HUES6 (cell line): Measurements from ENCODE around the gene TSPAN4.

Experiments used
- H3K27ac ChIP-seq: 2 replicates; pipeline ENCODE4 v1.7.0; 2013; ENCODE audit warnings: low read depth, mild to moderate bottlenecking, low read length, inconsistent platforms
- H3K27me3 ChIP-seq: 2 replicates; pipeline ENCODE4 v1.6.1; 2013; ENCODE audit warnings: low read length; ENCODE audit not compliant: control insufficient read depth, insufficient read depth
- H3K36me3 ChIP-seq: 2 replicates; pipeline ENCODE4 v1.6.1; 2013; ENCODE audit warnings: low read length; ENCODE audit not compliant: control insufficient read depth, insufficient read depth
- H3K4me1 ChIP-seq: 2 replicates; pipeline ENCODE4 v1.6.1; 2013; ENCODE audit warnings: low read length; ENCODE audit not compliant: control insufficient read depth, insufficient read depth
- H3K4me3 ChIP-seq: 2 replicates; pipeline ENCODE4 v1.5.1; 2013; ENCODE audit warnings: low read depth, low read length
- H3K9ac ChIP-seq: one replicate; pipeline ENCODE4 v1.6.1; 2013; ENCODE audit warnings: mild to moderate bottlenecking, low read length
- H3K9me3 ChIP-seq: 2 replicates; pipeline ENCODE4 v1.6.1; 2013; ENCODE audit warnings: low read depth, low read length; ENCODE audit not compliant: control insufficient read depth, insufficient read depth

TSPAN4 gene

GRCh38 chr11:799641-800316 lies 42.9 kb upstream of the TSPAN4 start:
- H3K4me1 ChIP-seq = peaks cover 32% of the 10 kb centered on the region
- no peak overlapping the region for H3K9ac ChIP-seq
- H3K27ac ChIP-seq = no peak overlapping the region

DNA sequence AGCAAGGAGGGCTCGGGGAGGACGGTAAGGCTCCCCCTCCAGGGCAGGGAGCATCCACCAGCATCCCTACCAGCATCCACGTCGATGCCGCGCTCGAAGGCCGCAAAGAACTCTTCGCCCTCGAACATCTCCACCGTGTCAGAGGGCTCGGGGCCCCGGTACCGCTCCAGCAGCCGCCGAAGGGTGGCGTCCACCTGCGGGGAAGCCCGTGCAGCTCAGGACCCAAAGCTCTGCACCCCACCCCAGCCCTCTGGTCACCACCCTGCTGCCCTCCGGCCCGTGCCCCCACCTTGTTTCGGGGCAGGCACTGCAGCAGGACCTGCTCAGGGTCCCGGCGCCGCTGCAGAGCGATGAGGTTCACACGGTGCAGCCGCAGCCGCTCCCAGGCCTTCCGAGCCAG lies 42.2 kb upstream of the TSPAN4 start:
- H3K27me3 ChIP-seq = no peaks in the 10 kb centered on the region
- peaks cover 26% of the 10 kb centered on the region for H3K4me1 ChIP-seq
- no peaks in the 10 kb centered on the region for H3K9me3 ChIP-seq
- no peak overlapping the region for H3K27ac ChIP-seq
- no peak overlapping the region for H3K4me3 ChIP-seq
- peaks cover 46% of the 10 kb centered on the region for H3K36me3 ChIP-seq
- H3K9ac ChIP-seq = no peak overlapping the region

More at GRCh38 chr11:799641-800316, 42.9 kb upstream of the TSPAN4 start:
- H3K9me3 ChIP-seq = no peaks in the 10 kb centered on the region
- H3K4me3 ChIP-seq = no peak overlapping the region
- H3K27me3 ChIP-seq = no peaks in the 10 kb centered on the region
- peaks cover 46% of the 10 kb centered on the region for H3K36me3 ChIP-seq

DNA sequence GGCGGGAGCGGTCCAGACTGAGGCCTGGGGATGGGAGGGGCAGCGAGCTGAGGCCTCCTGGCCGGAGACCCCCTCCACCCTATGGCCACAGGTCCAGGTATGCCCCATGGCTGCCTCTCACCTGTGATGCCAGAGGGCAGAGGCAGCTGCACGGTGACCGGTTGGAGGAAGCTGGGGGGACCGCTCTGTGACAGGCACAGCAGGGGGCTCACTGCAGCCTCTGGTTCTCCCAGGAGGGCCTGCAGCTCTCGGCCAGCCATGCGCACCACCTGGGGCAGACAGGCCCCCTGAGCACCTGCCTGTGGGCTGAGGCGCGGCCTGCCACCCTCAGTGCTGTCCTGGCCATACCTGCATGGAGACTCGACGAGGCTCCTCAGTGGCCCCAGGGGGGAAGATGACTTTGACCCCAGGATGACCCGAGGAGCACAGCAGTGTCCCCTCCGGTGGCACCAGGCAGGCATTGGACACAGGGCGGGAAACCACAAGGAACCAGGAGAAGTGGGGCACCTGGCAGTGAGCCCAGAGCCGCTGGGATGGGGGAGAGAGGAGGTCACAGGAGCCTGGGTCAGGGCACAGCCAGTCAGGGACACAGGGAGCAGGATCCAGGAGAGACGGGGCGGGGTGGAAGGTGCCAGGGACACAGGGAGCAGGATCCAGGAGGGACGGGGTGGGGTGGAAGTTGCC lies 41.4 kb upstream of the TSPAN4 start:
- H3K27ac ChIP-seq = no peak overlapping the region
- no peak overlapping the region for H3K9ac ChIP-seq
- H3K36me3 ChIP-seq = peaks cover 46% of the 10 kb centered on the region
- no peak overlapping the region for H3K4me3 ChIP-seq
- H3K9me3 ChIP-seq = no peaks in the 10 kb centered on the region
- no peaks in the 10 kb centered on the region for H3K27me3 ChIP-seq
- H3K4me1 ChIP-seq = peaks cover 21% of the 10 kb centered on the region

DNA sequence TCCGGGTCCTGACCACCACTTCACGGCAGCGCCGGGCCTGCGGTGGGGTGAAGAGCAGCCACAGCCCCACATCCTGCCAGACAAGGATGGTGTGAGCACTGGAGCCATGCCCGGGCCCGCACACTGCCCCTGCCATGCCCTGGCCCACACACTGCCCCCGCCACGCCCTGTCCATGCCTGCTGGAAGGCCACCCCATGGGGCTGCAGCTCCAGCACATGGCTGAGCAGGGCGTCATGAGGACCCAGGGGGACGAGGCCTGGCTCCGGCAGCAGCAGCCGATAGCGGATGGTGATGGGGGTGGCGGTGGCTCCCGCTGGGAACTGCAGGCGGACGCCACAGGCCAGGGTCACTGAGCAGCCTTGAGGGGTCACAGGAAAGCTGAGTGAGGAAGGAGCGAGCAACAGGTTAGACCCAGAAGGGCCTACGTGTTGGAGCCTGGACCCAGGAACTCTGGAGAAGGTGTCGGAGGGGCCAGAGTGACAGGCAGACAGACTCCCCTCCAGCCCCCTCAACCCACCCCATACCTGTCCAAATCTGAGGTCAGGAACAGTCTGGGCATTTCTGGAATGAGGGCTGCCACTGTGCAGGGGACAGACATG lies 40.5 kb upstream of the TSPAN4 start:
- no peaks in the 10 kb centered on the region for H3K9me3 ChIP-seq
- peaks cover 13% of the 10 kb centered on the region for H3K4me1 ChIP-seq
- H3K27ac ChIP-seq = no peak overlapping the region
- H3K9ac ChIP-seq = no peak overlapping the region
- H3K36me3 ChIP-seq = peaks cover 46% of the 10 kb centered on the region
- H3K27me3 ChIP-seq = no peaks in the 10 kb centered on the region
- no peak overlapping the region for H3K4me3 ChIP-seq

- Histone ChIP-seq H3K4me1 (peaks cover 13% of the 10 kb centered on the region), H3K36me3 (peaks cover 46% of the 10 kb centered on the region), H3K9ac (no peak overlapping the region), H3K9me3 (no peaks in the 10 kb centered on the region), H3K27ac (no peak overlapping the region), H3K27me3 (no peaks in the 10 kb centered on the region), H3K4me3 (no peak overlapping the region)
Observed at GRCh38 chr11:802693-803466, 39.8 kb upstream of the TSPAN4 start.

DNA sequence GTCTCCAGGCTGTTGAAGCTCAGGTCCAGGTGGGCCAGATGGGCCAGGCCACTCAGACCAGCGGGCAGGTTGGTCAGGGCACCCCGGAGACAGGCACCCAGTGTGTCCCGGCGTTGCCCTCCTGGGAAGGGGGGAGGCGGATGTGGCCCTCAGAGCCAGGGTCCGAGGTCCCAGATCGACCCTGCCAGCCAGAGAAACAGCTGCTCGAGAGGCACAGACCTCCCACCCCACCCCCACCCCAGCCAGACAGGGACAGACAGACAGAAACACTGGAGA lies 39.2 kb upstream of the TSPAN4 start:
- Histone ChIP-seq H3K9me3 (no peaks in the 10 kb centered on the region), H3K4me1 (peaks cover 13% of the 10 kb centered on the region), H3K36me3 (peaks cover 46% of the 10 kb centered on the region), H3K4me3 (no peak overlapping the region), H3K27me3 (no peaks in the 10 kb centered on the region), H3K9ac (no peak overlapping the region), H3K27ac (no peak overlapping the region)

DNA sequence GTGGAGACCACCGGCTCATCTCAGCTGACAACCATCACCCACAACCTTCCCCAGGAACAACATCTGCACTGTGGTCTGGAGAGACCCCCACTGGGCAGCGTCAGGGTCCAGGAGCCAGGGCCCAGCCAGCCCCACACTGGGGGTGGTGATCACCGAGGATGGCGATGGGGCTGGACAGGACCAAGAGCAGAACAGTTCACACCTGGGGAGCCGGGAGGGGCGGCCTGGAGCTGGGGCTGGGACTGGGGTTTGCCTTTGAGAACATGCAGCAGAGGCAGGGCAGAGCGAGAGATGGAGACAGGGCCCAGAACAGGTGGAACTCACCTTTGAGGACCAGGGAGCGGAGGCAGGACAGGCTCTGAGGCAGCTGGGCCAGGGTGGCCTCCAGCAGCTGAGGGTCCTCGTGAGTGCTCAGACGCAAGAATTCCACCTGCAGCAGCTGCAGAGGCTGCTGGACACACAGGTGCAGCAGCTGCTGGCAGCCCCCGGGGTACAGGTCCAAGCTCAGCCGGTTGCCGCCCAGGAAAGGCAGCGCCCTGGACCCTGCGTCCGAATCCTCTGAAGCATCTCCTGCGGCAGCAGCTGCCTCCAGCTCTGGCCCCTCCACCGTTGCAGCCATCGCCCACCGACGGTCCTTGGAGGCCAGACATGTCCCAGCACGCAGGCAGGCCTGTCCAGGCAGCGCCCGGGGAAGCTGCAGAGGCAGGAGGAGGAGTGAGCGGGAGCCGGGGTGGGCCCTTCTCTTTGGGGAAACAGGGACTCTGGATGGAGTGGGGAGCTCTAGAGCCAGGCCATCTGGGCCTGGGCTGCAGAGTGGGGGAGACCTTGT lies 38.7 kb upstream of the TSPAN4 start:
- Histone ChIP-seq H3K4me1 (peaks cover 16% of the 10 kb centered on the region), H3K36me3 (peaks cover 44% of the 10 kb centered on the region), H3K27me3 (no peaks in the 10 kb centered on the region), H3K27ac (no peak overlapping the region), H3K9me3 (no peaks in the 10 kb centered on the region), H3K9ac (peak overlapping the region; percentile 31), H3K4me3 (peak overlapping the region; percentile 74)

GRCh38 chr11:804599-804964 lies 38.1 kb upstream of the TSPAN4 start:
- Histone ChIP-seq H3K9ac (peak overlapping the region; percentile 31), H3K36me3 (peaks cover 38% of the 10 kb centered on the region), H3K9me3 (no peaks in the 10 kb centered on the region), H3K4me3 (peak overlapping the region; percentile 74), H3K27ac (no peak overlapping the region), H3K27me3 (no peaks in the 10 kb centered on the region), H3K4me1 (peaks cover 16% of the 10 kb centered on the region)

- peak overlapping the region; percentile 97 for H3K9ac ChIP-seq
- peaks cover 22% of the 10 kb centered on the region for H3K4me1 ChIP-seq
- H3K4me3 ChIP-seq = peak overlapping the region; percentile 93
- H3K27ac ChIP-seq = peak overlapping the region; percentile 99
- H3K36me3 ChIP-seq = peaks cover 30% of the 10 kb centered on the region
- no peaks in the 10 kb centered on the region for H3K27me3 ChIP-seq
- no peaks in the 10 kb centered on the region for H3K9me3 ChIP-seq
Observed at GRCh38 chr11:808427-809286, 34.0 kb upstream of the TSPAN4 start.
